ENCODE measurements around the gene UFSP1.
"Not testable (repeated sequence)": the region's sequence is repeated elsewhere in the genome, so short reads cannot be mapped to it uniquely, and the experiment has no call there.

DNA sequence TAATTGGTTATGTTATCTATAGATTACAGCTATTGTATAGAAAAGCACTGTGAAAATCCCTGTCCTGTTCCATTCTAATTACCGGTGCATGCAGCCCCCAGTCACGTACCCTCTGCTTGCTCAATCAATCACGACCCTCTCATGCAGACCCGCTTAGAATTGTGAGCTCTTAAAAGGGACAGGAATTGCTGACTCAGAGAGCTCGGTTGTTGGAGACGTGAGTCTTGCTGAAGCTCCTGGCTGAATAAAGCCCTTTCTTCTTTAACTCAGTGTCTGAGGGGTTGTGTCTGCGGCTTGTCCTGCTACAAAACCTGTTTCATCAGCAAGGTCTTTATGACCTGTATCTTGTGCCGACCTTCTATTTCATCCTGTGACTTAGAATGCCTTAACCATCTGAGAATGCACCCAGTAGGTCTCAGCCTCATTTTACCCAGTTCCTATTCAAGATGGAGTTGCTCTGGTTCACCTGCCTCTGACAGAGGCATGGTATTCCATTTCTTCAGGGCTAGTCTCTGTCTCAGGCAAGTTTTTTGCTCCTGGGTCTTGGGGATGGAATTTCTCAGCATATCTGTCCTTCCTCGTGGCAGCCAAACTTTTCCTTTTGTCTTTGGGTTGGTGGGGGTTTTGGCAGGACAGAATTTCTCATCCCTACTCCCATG is 30.4 kb upstream of the UFSP1 start:
- not testable (repeated sequence) for TF ChIP-seq ZC3H10, RARB, ZFP3, ZFP30 (CRISPR knock-in tag; IDR thresholded peaks at IDR 0.05)
- TF ChIP-seq, protein P1, sequence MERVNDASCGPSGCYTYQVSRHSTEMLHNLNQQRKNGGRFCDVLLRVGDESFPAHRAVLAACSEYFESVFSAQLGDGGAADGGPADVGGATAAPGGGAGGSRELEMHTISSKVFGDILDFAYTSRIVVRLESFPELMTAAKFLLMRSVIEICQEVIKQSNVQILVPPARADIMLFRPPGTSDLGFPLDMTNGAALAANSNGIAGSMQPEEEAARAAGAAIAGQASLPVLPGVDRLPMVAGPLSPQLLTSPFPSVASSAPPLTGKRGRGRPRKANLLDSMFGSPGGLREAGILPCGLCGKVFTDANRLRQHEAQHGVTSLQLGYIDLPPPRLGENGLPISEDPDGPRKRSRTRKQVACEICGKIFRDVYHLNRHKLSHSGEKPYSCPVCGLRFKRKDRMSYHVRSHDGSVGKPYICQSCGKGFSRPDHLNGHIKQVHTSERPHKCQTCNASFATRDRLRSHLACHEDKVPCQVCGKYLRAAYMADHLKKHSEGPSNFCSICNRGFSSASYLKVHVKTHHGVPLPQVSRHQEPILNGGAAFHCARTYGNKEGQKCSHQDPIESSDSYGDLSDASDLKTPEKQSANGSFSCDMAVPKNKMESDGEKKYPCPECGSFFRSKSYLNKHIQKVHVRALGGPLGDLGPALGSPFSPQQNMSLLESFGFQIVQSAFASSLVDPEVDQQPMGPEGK (CRISPR knock-in tag; IDR thresholded peaks at IDR 0.05; ENCODE audit: borderline replicate concordance): not testable (repeated sequence)
- TF ChIP-seq, protein P2, sequence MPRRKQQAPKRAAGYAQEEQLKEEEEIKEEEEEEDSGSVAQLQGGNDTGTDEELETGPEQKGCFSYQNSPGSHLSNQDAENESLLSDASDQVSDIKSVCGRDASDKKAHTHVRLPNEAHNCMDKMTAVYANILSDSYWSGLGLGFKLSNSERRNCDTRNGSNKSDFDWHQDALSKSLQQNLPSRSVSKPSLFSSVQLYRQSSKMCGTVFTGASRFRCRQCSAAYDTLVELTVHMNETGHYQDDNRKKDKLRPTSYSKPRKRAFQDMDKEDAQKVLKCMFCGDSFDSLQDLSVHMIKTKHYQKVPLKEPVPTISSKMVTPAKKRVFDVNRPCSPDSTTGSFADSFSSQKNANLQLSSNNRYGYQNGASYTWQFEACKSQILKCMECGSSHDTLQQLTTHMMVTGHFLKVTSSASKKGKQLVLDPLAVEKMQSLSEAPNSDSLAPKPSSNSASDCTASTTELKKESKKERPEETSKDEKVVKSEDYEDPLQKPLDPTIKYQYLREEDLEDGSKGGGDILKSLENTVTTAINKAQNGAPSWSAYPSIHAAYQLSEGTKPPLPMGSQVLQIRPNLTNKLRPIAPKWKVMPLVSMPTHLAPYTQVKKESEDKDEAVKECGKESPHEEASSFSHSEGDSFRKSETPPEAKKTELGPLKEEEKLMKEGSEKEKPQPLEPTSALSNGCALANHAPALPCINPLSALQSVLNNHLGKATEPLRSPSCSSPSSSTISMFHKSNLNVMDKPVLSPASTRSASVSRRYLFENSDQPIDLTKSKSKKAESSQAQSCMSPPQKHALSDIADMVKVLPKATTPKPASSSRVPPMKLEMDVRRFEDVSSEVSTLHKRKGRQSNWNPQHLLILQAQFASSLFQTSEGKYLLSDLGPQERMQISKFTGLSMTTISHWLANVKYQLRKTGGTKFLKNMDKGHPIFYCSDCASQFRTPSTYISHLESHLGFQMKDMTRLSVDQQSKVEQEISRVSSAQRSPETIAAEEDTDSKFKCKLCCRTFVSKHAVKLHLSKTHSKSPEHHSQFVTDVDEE (CRISPR knock-in tag; IDR thresholded peaks at IDR 0.05): not testable (repeated sequence)
- TF ChIP-seq, protein P3, sequence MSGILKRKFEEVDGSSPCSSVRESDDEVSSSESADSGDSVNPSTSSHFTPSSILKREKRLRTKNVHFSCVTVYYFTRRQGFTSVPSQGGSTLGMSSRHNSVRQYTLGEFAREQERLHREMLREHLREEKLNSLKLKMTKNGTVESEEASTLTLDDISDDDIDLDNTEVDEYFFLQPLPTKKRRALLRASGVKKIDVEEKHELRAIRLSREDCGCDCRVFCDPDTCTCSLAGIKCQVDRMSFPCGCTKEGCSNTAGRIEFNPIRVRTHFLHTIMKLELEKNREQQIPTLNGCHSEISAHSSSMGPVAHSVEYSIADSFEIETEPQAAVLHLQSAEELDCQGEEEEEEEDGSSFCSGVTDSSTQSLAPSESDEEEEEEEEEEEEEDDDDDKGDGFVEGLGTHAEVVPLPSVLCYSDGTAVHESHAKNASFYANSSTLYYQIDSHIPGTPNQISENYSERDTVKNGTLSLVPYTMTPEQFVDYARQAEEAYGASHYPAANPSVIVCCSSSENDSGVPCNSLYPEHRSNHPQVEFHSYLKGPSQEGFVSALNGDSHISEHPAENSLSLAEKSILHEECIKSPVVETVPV (CRISPR knock-in tag; IDR thresholded peaks at IDR 0.05): not testable (repeated sequence)

Data from SK-N-SH treated with all-trans-retinoic acid at 6 μM for 48 hours (cell line).